Gastroesophageal sphincter (tissue), 4 donors: ENCODE data around the gene ELK4. TPM values are rescaled to one million over a fixed set of nuclear protein-coding genes. Genes with fewer than 3 reads are reported as not detected.
"Not testable (repeated sequence)": the region's sequence is repeated elsewhere in the genome, so short reads cannot be mapped to it uniquely, and the experiment has no call there.

ENCODE experiments used
- ATAC-seq: fragments of 150-250 bp; one replicate; pipeline ENCODE4 v1.9.1; 2016; ENCODE audit warnings: mild to moderate bottlenecking, moderate library complexity
- H3K27ac ChIP-seq, 4 donors: fragments of 200-600 bp; sonication (generic) in 3 of 4; 1 replicate in 3 of 4; 2 replicates in 1 of 4; pipeline ENCODE4 v1.5.1; 2016 to 2019
- H3K27me3 ChIP-seq: fragments of 200-600 bp; sonication (generic); one replicate; pipeline ENCODE4 v1.5.1; 2019
- H3K36me3 ChIP-seq, 2 donors: fragments of 200-600 bp; sonication (generic); one replicate each; pipeline ENCODE4 v1.5.1; 2019; ENCODE audit warnings: control low read depth in 1 of 2
- H3K4me1 ChIP-seq, 3 donors: fragments of 200-600 bp; sonication (generic); 1 replicate in 2 of 3; 2 replicates in 1 of 3; pipeline ENCODE4 v1.5.1; 2016 to 2019; ENCODE audit warnings: control low read depth in 2 of 3
- H3K4me3 ChIP-seq, 2 donors: fragments of 200-600 bp; sonication (generic); one replicate each; pipeline ENCODE4 v1.5.1; 2019; ENCODE audit warnings: mild to moderate bottlenecking in 1 of 2, moderate library complexity in 1 of 2
- H3K9me3 ChIP-seq, 3 donors: fragments of 200-600 bp; sonication (generic); one replicate each; pipeline ENCODE4 v1.5.1; 2017 to 2019; ENCODE audit warnings: control low read depth in 2 of 3
- EP300 ChIP-seq: sonication (generic); formaldehyde crosslinking; IDR thresholded peaks from one replicate; pipeline ENCODE4 v1.6.1; 2017; ENCODE audit warnings: antibody characterized with exemption, mild to moderate bottlenecking
- POLR2A ChIP-seq, 2 donors: fragments of 450-650 bp; IDR thresholded peaks; one replicate each; pipeline ENCODE4 v1.6.1; 2017; ENCODE audit warnings: antibody characterized with exemption in 2 of 2, mild to moderate bottlenecking in 2 of 2, moderate library complexity in 1 of 2
- POLR2AphosphoS5 ChIP-seq: sonication (generic); formaldehyde crosslinking; IDR thresholded peaks from one replicate; pipeline ENCODE4 v1.6.1; 2017; ENCODE audit warnings: antibody characterized with exemption
- WGBS, 2 donors: methylation state at CpG; one replicate each; pipeline ENCODE4 v1.1.5; 2018; ENCODE audit warnings: low coverage in 1 of 2; 5-methylcytosine and 5-hydroxymethylcytosine counted together
- total RNA-seq, 4 donors: library from RNA; depleted of rRNA; stranded (reverse); fragments of >200 nt; gene quantifications; one replicate each; pipeline ENCODE4 v1.1.0, GENCODE V29; 2016
- TF ChIP-seq, protein P1 (sequence below), 4 experiments: fragments of 200-600 bp in 2 of 4; fragments of 450-650 bp in 2 of 4; sonication (generic) in 1 of 4; IDR thresholded peaks; one replicate each; pipeline ENCODE4 v1.5.1; 2017 to 2019; ENCODE audit warnings: antibody characterized with exemption in 4 of 4, mild to moderate bottlenecking in 2 of 4, moderate library complexity in 2 of 4

ELK4 gene
- total RNA-seq, 4 donors from 2014 or later = 23.2 to 24.6 (median 23.6) TPM

GRCh38 chr1:205636732-205637131 is 4.9 kb upstream of the ELK4 start:
- no peaks in the 10 kb centered on the region for H3K27me3 ChIP-seq
- no peaks in the 10 kb centered on the region for H3K9me3 ChIP-seq
- H3K36me3 ChIP-seq = no peaks in the 10 kb centered on the region
- H3K27ac ChIP-seq = no peak overlapping the region
- TF ChIP-seq POLR2AphosphoS5 (no peak), EP300 (no peak), POLR2A (IDR thresholded peaks at IDR 0.05) (no peak)
- TF ChIP-seq, protein P1, sequence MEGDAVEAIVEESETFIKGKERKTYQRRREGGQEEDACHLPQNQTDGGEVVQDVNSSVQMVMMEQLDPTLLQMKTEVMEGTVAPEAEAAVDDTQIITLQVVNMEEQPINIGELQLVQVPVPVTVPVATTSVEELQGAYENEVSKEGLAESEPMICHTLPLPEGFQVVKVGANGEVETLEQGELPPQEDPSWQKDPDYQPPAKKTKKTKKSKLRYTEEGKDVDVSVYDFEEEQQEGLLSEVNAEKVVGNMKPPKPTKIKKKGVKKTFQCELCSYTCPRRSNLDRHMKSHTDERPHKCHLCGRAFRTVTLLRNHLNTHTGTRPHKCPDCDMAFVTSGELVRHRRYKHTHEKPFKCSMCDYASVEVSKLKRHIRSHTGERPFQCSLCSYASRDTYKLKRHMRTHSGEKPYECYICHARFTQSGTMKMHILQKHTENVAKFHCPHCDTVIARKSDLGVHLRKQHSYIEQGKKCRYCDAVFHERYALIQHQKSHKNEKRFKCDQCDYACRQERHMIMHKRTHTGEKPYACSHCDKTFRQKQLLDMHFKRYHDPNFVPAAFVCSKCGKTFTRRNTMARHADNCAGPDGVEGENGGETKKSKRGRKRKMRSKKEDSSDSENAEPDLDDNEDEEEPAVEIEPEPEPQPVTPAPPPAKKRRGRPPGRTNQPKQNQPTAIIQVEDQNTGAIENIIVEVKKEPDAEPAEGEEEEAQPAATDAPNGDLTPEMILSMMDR (IDR thresholded peaks at IDR 0.05) = no peak
- no peak for ATAC-seq
- WGBS, 2 donors = 7 to 11% methylated on average over 4 of the region's 4 CpGs
- peaks cover 0 to 19% (median 12%) of the 10 kb centered on the region in 3 donors for H3K4me1 ChIP-seq
- no peak overlapping the region for H3K4me3 ChIP-seq

DNA sequence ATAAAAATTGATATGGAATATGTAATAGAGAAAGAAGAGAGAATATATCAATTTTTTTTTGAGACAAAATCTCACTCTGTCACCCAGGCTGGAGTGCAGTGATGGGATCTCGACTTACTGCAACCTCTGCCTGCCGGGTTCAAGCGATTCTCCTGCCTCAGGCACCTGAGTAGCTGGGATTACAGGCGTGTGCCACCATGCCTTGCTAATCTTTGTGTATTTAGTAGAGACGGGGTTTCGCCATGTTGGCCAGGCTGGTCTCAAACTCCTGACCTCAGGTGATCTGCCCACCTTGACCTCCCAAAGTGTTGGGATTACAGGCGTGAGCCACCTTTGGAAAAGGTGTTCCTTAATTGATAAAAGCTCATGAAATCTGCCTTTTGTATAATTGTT is 4.3 kb upstream of the ELK4 start:
- H3K4me3 ChIP-seq, H3K27ac ChIP-seq, H3K36me3 ChIP-seq, H3K9me3 ChIP-seq, H3K27me3 ChIP-seq, ATAC-seq: not testable (repeated sequence)
- 70 to 93% methylated on average over 3 to 7 of the region's 7 CpGs for WGBS, 2 donors
- H3K4me1 ChIP-seq = peaks cover 0 to 19% (median 12%) of the 10 kb centered on the region in 3 donors

GRCh38 chr1:205633421-205633976 is 1.7 kb upstream of the ELK4 start:
- Histone ChIP-seq H3K36me3 (no peaks in the 10 kb centered on the region), H3K4me3 (no peak overlapping the region), H3K9me3 (no peaks in the 10 kb centered on the region), H3K27ac (peak overlapping the region in 2 of 4 donors; percentile 33 to 96), H3K4me1 (peaks cover 0 to 38% (median 17%) of the 10 kb centered on the region in 3 donors), H3K27me3 (no peaks in the 10 kb centered on the region)
- TF ChIP-seq EP300 (no peak), POLR2A (IDR thresholded peaks at IDR 0.05) (no peak), POLR2AphosphoS5 (no peak)
- TF ChIP-seq, protein P1 (IDR thresholded peaks at IDR 0.05) = no peak
- no peak for ATAC-seq
- 43 to 63% methylated on average over 5 to 6 of the region's 6 CpGs for WGBS, 2 donors

DNA sequence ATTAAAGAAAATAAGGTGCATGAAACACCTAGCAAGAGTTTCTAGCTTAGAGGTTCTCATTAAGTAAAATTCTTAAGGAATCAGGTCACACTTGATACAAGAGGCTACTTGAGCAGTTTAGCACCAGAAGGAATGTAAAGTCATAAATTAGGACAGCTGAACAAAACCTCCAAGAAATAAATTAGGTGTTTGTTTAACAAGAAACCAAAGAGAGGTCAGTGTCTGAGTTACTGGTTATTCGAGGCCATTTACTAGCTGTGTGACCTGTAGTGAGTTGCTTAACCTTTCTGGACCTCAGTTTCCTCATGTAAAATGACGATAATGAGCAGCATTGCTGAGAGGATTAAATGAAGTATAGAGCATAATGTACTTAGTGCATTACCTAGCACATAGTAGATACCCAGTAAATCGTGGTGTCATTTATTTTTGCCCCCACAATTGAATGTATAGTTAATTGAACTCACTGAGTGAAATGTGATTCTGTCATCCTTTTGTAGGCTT is 908 bp upstream of the ELK4 start:
- H3K27ac ChIP-seq = peak overlapping the region; percentile 80 to 99 (median 96)
- no peaks in the 10 kb centered on the region for H3K27me3 ChIP-seq
- H3K9me3 ChIP-seq = no peaks in the 10 kb centered on the region
- WGBS, 2 donors = 50 to 57% methylated on average over 3 of the region's 3 CpGs
- TF ChIP-seq EP300 = no peak
- TF ChIP-seq, protein P1 (IDR thresholded peaks at IDR 0.05) = no peak
- no peak for TF ChIP-seq POLR2AphosphoS5
- no peak for TF ChIP-seq POLR2A (IDR thresholded peaks at IDR 0.05)
- no peaks in the 10 kb centered on the region for H3K36me3 ChIP-seq
- ATAC-seq = no peak
- H3K4me1 ChIP-seq = peaks cover 0 to 38% (median 17%) of the 10 kb centered on the region in 3 donors
- H3K4me3 ChIP-seq = peak overlapping the region; percentile 78 to 84

- TF ChIP-seq, protein P1 (IDR thresholded peaks at IDR 0.05) = no peak
- TF ChIP-seq POLR2A (IDR thresholded peaks at IDR 0.05) (peak in 1 of 2 donors; percentile 20), POLR2AphosphoS5 (no peak), EP300 (no peak)
- ATAC-seq = peak; percentile 74
- no peaks in the 10 kb centered on the region for H3K9me3 ChIP-seq
- peaks cover 0 to 37% (median 10%) of the 10 kb centered on the region in 3 donors for H3K4me1 ChIP-seq
- no peaks in the 10 kb centered on the region for H3K36me3 ChIP-seq
- H3K27ac ChIP-seq = peak overlapping the region; percentile 90 to 99 (median 96)
- H3K4me3 ChIP-seq = peak overlapping the region; percentile 78 to 84
- WGBS, 2 donors = 0% methylated on average over 10 to 16 of the region's 81 CpGs
- no peaks in the 10 kb centered on the region for H3K27me3 ChIP-seq
These were observed 622 bp downstream of the ELK4 start for GRCh38 chr1:205631010-205631767.
